Neural progenitor cell (in vitro differentiated cells): ENCODE results near the gene GATAD2B. TPM values are rescaled to one million over a fixed set of nuclear protein-coding genes. Genes with fewer than 3 reads are reported as not detected.

ENCODE experiments used
- DNase-seq: peaks from one replicate; pipeline ENCODE4 v3.0.0-alpha.2; 2016; ENCODE audit warnings: low spot score
- H2AFZ ChIP-seq: fragments of 200-600 bp; sonication (generic); replicated peaks from 2 replicates; pipeline ENCODE4 v1.6.1; 2016; ENCODE audit warnings: antibody characterized with exemption
- H3F3A ChIP-seq: fragments of 200-600 bp; sonication (generic); 2 replicates; pipeline ENCODE4 v1.6.1; 2016; ENCODE audit warnings: antibody characterized with exemption, low read depth
- H3K27ac ChIP-seq: fragments of 200-600 bp; sonication (generic); 2 replicates; pipeline ENCODE4 v1.5.1; 2016; ENCODE audit warnings: mild to moderate bottlenecking
- H3K27me3 ChIP-seq: fragments of 200-600 bp; sonication (generic); 2 replicates; pipeline ENCODE4 v1.6.1; 2016; ENCODE audit warnings: mild to moderate bottlenecking, moderate library complexity
- H3K36me3 ChIP-seq: fragments of 200-600 bp; sonication (generic); 2 replicates; pipeline ENCODE4 v1.5.1; 2016
- H3K4me1 ChIP-seq: fragments of 200-600 bp; sonication (generic); 2 replicates; pipeline ENCODE4 v1.6.1; 2016; ENCODE audit warnings: mixed run types
- H3K4me2 ChIP-seq: fragments of 200-600 bp; sonication (generic); 2 replicates; pipeline ENCODE4 v1.6.1; 2016
- H3K4me3 ChIP-seq: fragments of 200-600 bp; sonication (generic); 2 replicates; pipeline ENCODE4 v1.5.1; 2016
- H3K79me2 ChIP-seq: fragments of 200-600 bp; sonication (generic); 2 replicates; pipeline ENCODE4 v1.6.1; 2016; ENCODE audit warnings: low read depth
- H3K9ac ChIP-seq: fragments of 200-600 bp; sonication (generic); 2 replicates; pipeline ENCODE4 v1.6.1; 2016
- H3K9me3 ChIP-seq: fragments of 200-600 bp; sonication (generic); 2 replicates; pipeline ENCODE4 v1.5.1; 2016; ENCODE audit warnings: low read depth
- H4K20me1 ChIP-seq: fragments of 200-600 bp; sonication (generic); 2 replicates; pipeline ENCODE4 v1.6.1; 2016; ENCODE audit warnings: low read depth
- H3K27ac Mint-ChIP-seq: 3 replicates; pipeline ENCODE4 v1.8.0; 2021; ENCODE audit warnings: mixed read lengths
- H3K27me3 Mint-ChIP-seq: 2 replicates; pipeline ENCODE4 v1.8.0; 2022; ENCODE audit warnings: low read depth, mild to moderate bottlenecking, inconsistent platforms, moderate library complexity, mixed read lengths; ENCODE audit not compliant: insufficient read depth
- H3K36me3 Mint-ChIP-seq: 3 replicates; pipeline ENCODE4 v1.8.0; 2021; ENCODE audit warnings: mixed read lengths
- H3K4me1 Mint-ChIP-seq: 3 replicates; pipeline ENCODE4 v1.8.0; 2021; ENCODE audit warnings: mixed read lengths
- H3K4me3 Mint-ChIP-seq: 3 replicates; pipeline ENCODE4 v1.8.0; 2021; ENCODE audit warnings: mild to moderate bottlenecking, moderate library complexity, mixed read lengths
- H3K9me3 Mint-ChIP-seq: 3 replicates; pipeline ENCODE4 v1.8.0; 2020; ENCODE audit warnings: mixed read lengths
- EZH2 ChIP-seq: fragments of 200-600 bp; sonication (generic); IDR thresholded peaks from 2 replicates; pipeline ENCODE4 v1.6.1; 2017; ENCODE audit warnings: antibody characterized with exemption, mild to moderate bottlenecking, moderate library complexity
- EZH2phosphoT487 ChIP-seq: fragments of 200-600 bp; sonication (generic); IDR thresholded peaks from 2 replicates; pipeline ENCODE4 v1.6.1; 2017; ENCODE audit warnings: antibody characterized with exemption
- total RNA-seq: library from RNA; depleted of rRNA; stranded (reverse); fragments of >200 nt; gene quantifications from 2 replicates; pipeline ENCODE4 v1.2.3, GENCODE V29; 2015; ENCODE audit warnings: low replicate concordance
- TF ChIP-seq, protein P1 (sequence below): fragments of 200-600 bp; sonication (generic); IDR thresholded peaks from 2 replicates; pipeline ENCODE4 v1.5.1; 2017; ENCODE audit warnings: antibody characterized with exemption, mild to moderate bottlenecking

GATAD2B gene
- total RNA-seq, 1 donor from 2014 or later = 14.8 TPM

DNA sequence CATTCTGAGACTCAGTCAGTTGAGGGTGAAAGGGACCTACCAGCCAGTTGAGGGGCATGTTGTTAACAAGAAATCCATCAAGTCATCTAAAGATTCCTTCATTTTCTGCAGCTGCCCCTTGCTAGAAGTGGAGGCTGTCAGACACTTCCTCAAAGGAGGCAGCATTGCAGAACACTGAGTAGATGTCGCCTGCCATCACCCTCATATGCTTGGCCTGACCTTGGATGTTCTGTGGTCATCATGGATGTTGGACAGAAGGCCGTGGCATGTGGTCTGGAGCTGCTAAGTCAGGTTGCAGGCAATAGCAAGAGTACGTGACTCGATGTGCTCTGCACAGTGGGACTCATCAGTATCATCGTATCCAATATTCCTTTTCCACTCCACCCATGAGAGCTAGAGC lies 70.6 kb downstream of the GATAD2B start:
- TF ChIP-seq EZH2phosphoT487 (no peak), EZH2 (no peak)
- TF ChIP-seq, protein P1, sequence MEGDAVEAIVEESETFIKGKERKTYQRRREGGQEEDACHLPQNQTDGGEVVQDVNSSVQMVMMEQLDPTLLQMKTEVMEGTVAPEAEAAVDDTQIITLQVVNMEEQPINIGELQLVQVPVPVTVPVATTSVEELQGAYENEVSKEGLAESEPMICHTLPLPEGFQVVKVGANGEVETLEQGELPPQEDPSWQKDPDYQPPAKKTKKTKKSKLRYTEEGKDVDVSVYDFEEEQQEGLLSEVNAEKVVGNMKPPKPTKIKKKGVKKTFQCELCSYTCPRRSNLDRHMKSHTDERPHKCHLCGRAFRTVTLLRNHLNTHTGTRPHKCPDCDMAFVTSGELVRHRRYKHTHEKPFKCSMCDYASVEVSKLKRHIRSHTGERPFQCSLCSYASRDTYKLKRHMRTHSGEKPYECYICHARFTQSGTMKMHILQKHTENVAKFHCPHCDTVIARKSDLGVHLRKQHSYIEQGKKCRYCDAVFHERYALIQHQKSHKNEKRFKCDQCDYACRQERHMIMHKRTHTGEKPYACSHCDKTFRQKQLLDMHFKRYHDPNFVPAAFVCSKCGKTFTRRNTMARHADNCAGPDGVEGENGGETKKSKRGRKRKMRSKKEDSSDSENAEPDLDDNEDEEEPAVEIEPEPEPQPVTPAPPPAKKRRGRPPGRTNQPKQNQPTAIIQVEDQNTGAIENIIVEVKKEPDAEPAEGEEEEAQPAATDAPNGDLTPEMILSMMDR = no peak
- no peak overlapping the region for H3K27ac ChIP-seq

DNA sequence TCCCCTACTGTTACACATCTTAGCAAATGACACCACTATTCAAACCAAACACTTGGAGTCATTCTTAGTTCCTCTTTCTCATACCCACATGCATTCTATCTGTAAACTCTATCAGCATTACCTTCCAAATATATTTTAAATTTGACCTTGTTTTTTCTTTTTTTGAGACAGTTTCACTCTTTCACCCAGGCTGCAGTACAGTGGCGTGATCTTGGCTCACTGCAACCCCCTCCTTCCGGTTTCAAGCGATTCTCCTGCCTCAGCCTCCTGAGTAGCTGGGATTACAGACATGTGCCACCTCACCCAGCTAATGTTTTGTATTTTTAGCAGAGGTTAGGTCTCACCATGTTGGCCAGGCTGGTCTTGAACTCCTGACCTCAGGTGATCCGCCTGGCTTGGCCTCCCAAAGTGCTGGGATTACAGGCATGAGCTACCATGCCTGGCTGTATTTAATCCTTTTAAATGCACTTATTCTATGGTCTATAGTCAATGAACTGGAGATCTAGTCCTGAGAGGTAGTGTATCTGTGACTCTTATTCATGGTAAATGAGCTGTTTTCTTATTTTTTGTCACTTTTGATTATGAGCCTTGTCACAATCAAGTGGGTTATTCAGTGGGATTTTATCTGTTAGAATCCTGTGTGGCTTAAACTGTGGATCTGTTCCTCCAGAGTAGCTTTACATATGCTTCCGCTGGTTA lies 73.1 kb downstream of the GATAD2B start:
- peaks cover 48% of the 10 kb centered on the region for H4K20me1 ChIP-seq
- H3K4me1 ChIP-seq = no peaks in the 10 kb centered on the region
- no peak overlapping the region for H3K4me3 ChIP-seq
- peaks cover 13% of the 10 kb centered on the region for H3F3A ChIP-seq
- H3K9me3 Mint-ChIP-seq = no peaks in the 10 kb centered on the region
- no peaks in the 10 kb centered on the region for H3K4me1 Mint-ChIP-seq
- H3K36me3 ChIP-seq = peaks cover 5% of the 10 kb centered on the region
- H3K79me2 ChIP-seq = peaks cover 95% of the 10 kb centered on the region
- no peaks in the 10 kb centered on the region for H3K27me3 Mint-ChIP-seq
- H3K27ac Mint-ChIP-seq = no peak overlapping the region
- no peak overlapping the region for H3K9ac ChIP-seq
- peaks cover 23% of the 10 kb centered on the region for H3K36me3 Mint-ChIP-seq
- no peaks in the 10 kb centered on the region for H3K9me3 ChIP-seq
- H3K4me2 ChIP-seq = no peak overlapping the region
- H2AFZ ChIP-seq = no peak overlapping the region
- H3K4me3 Mint-ChIP-seq = no peak overlapping the region
- DNase-seq = no peak
- H3K27ac ChIP-seq = no peak overlapping the region
- H3K27me3 ChIP-seq = no peaks in the 10 kb centered on the region
- TF ChIP-seq EZH2phosphoT487 = no peak
- TF ChIP-seq, protein P1 = no peak
- TF ChIP-seq EZH2 = no peak

More for the DNA sequence above, 70.6 kb downstream of the GATAD2B start:
- no peaks in the 10 kb centered on the region for H3K9me3 ChIP-seq
- no peaks in the 10 kb centered on the region for H3K4me1 Mint-ChIP-seq
- peaks cover 13% of the 10 kb centered on the region for H3F3A ChIP-seq
- H3K79me2 ChIP-seq = peaks cover 95% of the 10 kb centered on the region
- H3K27me3 ChIP-seq = no peaks in the 10 kb centered on the region
- peaks cover 50% of the 10 kb centered on the region for H4K20me1 ChIP-seq
- H3K36me3 Mint-ChIP-seq = peaks cover 22% of the 10 kb centered on the region
- H3K4me2 ChIP-seq = no peak overlapping the region
- H3K9me3 Mint-ChIP-seq = no peaks in the 10 kb centered on the region
- no peak overlapping the region for H3K9ac ChIP-seq
- no peak for DNase-seq
- no peak overlapping the region for H2AFZ ChIP-seq
- peaks cover 5% of the 10 kb centered on the region for H3K36me3 ChIP-seq
- H3K27ac Mint-ChIP-seq = no peak overlapping the region
- no peaks in the 10 kb centered on the region for H3K4me1 ChIP-seq
- H3K27me3 Mint-ChIP-seq = peaks cover 2% of the 10 kb centered on the region
- H3K4me3 Mint-ChIP-seq = no peak overlapping the region
- no peak overlapping the region for H3K4me3 ChIP-seq

- peaks cover 24% of the 10 kb centered on the region for H3K36me3 Mint-ChIP-seq
- no peak overlapping the region for H3K27ac Mint-ChIP-seq
Measured at GRCh38 chr1:153848805-153849204, 74.0 kb downstream of the GATAD2B start.

More at GRCh38 chr1:153848805-153849204, 74.0 kb downstream of the GATAD2B start:
- no peak overlapping the region for H3K9ac ChIP-seq
- H3K4me3 ChIP-seq = no peak overlapping the region
- H4K20me1 ChIP-seq = peaks cover 51% of the 10 kb centered on the region
- Mint-ChIP-seq H3K4me3 (no peak overlapping the region), H3K27me3 (no peaks in the 10 kb centered on the region), H3K4me1 (no peaks in the 10 kb centered on the region), H3K9me3 (no peaks in the 10 kb centered on the region)
- H3K27ac ChIP-seq = no peak overlapping the region
- peaks cover 5% of the 10 kb centered on the region for H3K36me3 ChIP-seq
- no peaks in the 10 kb centered on the region for H3K4me1 ChIP-seq
- no peak overlapping the region for H2AFZ ChIP-seq
- peaks cover 93% of the 10 kb centered on the region for H3K79me2 ChIP-seq
- DNase-seq = no peak
- H3F3A ChIP-seq = peaks cover 16% of the 10 kb centered on the region
- no peak overlapping the region for H3K4me2 ChIP-seq
- H3K9me3 ChIP-seq = no peaks in the 10 kb centered on the region
- H3K27me3 ChIP-seq = no peaks in the 10 kb centered on the region
- TF ChIP-seq EZH2phosphoT487 (no peak), EZH2 (no peak)
- TF ChIP-seq, protein P1 = no peak
